Liver (tissue), 9 donors: Measurements from ENCODE around the gene TRAPPC2L. TPM values are rescaled to one million over a fixed set of nuclear protein-coding genes. Genes with fewer than 3 reads are reported as not detected.

ENCODE experiments used
- DNase-seq: peaks from one replicate; pipeline ENCODE4 v3.0.0-alpha.2; 2017; ENCODE audit warnings: low spot score
- H3K27ac ChIP-seq, 2 donors: one replicate each; pipeline ENCODE4 v1.7.0; 2013; ENCODE audit warnings: inconsistent platforms in 2 of 2, low read length in 2 of 2, control low read depth in 1 of 2, low read depth in 1 of 2, mild to moderate bottlenecking in 1 of 2
- H3K27me3 ChIP-seq, 4 donors: one replicate each; pipeline versions ENCODE4 v1.6.1 to v1.7.0; 2013; ENCODE audit warnings: low read length in 3 of 4, inconsistent platforms in 1 of 4, mild to moderate bottlenecking in 1 of 4, moderate library complexity in 1 of 4; ENCODE audit not compliant: control insufficient read depth in 4 of 4, insufficient read depth in 4 of 4
- H3K36me3 ChIP-seq, 4 donors: one replicate each; pipeline versions ENCODE4 v1.6.1 to v1.7.0; 2013; ENCODE audit warnings: low read length in 3 of 4, mild to moderate bottlenecking in 3 of 4, low read depth in 1 of 4, moderate library complexity in 1 of 4; ENCODE audit not compliant: control insufficient read depth in 4 of 4, insufficient read depth in 3 of 4
- H3K4me1 ChIP-seq, 4 donors: one replicate each; pipeline versions ENCODE4 v1.6.1 to v1.7.0; 2013; ENCODE audit warnings: low read length in 3 of 4, mild to moderate bottlenecking in 3 of 4, moderate library complexity in 1 of 4; ENCODE audit not compliant: control insufficient read depth in 4 of 4, insufficient read depth in 4 of 4
- H3K4me3 ChIP-seq, 3 donors: one replicate each; pipeline versions ENCODE4 v1.6.1 to v1.7.0; 2013; ENCODE audit warnings: low read length in 3 of 3, control low read depth in 1 of 3, low read depth in 1 of 3, mild to moderate bottlenecking in 1 of 3
- H3K9ac ChIP-seq, 2 donors: one replicate each; pipeline ENCODE4 v1.7.0; 2013; ENCODE audit warnings: low read length in 2 of 2, mild to moderate bottlenecking in 2 of 2, moderate library complexity in 2 of 2, control low read depth in 1 of 2, low read depth in 1 of 2
- H3K9me3 ChIP-seq, 4 donors: one replicate each; pipeline versions ENCODE4 v1.6.1 to v1.7.0; 2013; ENCODE audit warnings: low read length in 3 of 4; ENCODE audit not compliant: control insufficient read depth in 4 of 4
- ATF3 ChIP-seq: IDR thresholded peaks from 2 replicates; pipeline ENCODE4 v1.6.1; 2016; ENCODE audit warnings: antibody characterized with exemption
- EGR1 ChIP-seq, 2 donors: IDR thresholded peaks; 2 replicates each; pipeline ENCODE4 v1.6.1; 2016 to 2018; ENCODE audit warnings: antibody characterized with exemption in 2 of 2, low read depth in 2 of 2
- FOXA1 ChIP-seq: IDR thresholded peaks from 2 replicates; pipeline ENCODE4 v1.6.1; 2016; ENCODE audit warnings: antibody characterized with exemption
- FOXA2 ChIP-seq: IDR thresholded peaks from 2 replicates; pipeline ENCODE4 v1.6.1; 2016; ENCODE audit warnings: antibody characterized with exemption
- GABPA ChIP-seq, 2 donors: IDR thresholded peaks in 1 of 2; conservative IDR thresholded peaks in 1 of 2; 2 replicates each; pipeline ENCODE4 v1.6.1; 2016; ENCODE audit warnings: antibody characterized with exemption in 2 of 2, mild to moderate bottlenecking in 1 of 2, moderate library complexity in 1 of 2
- HNF4A ChIP-seq, 2 donors: conservative IDR thresholded peaks; 2 replicates each; pipeline ENCODE4 v1.6.1; 2016; ENCODE audit warnings: antibody characterized with exemption in 2 of 2, mild to moderate bottlenecking in 2 of 2
- HNF4G ChIP-seq: IDR thresholded peaks from 2 replicates; pipeline ENCODE4 v1.6.1; 2016; ENCODE audit warnings: antibody characterized with exemption
- JUND ChIP-seq, 2 donors: IDR thresholded peaks; 2 replicates each; pipeline ENCODE4 v1.6.1; 2016; ENCODE audit warnings: antibody characterized with exemption in 2 of 2
- MAX ChIP-seq: IDR thresholded peaks from 2 replicates; pipeline ENCODE4 v1.6.1; 2016; ENCODE audit warnings: antibody characterized with exemption
- NR2F2 ChIP-seq: IDR thresholded peaks from 2 replicates; pipeline ENCODE4 v1.6.1; 2016; ENCODE audit warnings: antibody characterized with exemption
- RAD21 ChIP-seq, 2 donors: IDR thresholded peaks; 2 replicates each; pipeline ENCODE4 v1.6.1; 2016; ENCODE audit warnings: antibody characterized with exemption in 2 of 2, mild to moderate bottlenecking in 2 of 2
- RXRA ChIP-seq, 2 donors: IDR thresholded peaks; 2 replicates each; pipeline ENCODE4 v1.6.1; 2017 to 2018; ENCODE audit warnings: antibody characterized with exemption in 2 of 2, mild to moderate bottlenecking in 1 of 2
- SP1 ChIP-seq: IDR thresholded peaks from 2 replicates; pipeline ENCODE4 v1.6.1; 2018; ENCODE audit warnings: antibody characterized with exemption, mild to moderate bottlenecking
- TAF1 ChIP-seq: conservative IDR thresholded peaks from 2 replicates; pipeline ENCODE4 v1.6.1; 2016; ENCODE audit warnings: antibody characterized with exemption, mild to moderate bottlenecking
- YY1 ChIP-seq: IDR thresholded peaks from 2 replicates; pipeline ENCODE4 v1.6.1; 2016; ENCODE audit warnings: antibody characterized with exemption, mild to moderate bottlenecking
- WGBS: extraction: QIAGEN DNeasy Blood & Tissue Kit; methylation state at CpG from one replicate; pipeline ENCODE4 v1.1.7; 2013; 5-methylcytosine and 5-hydroxymethylcytosine counted together
- polyA plus RNA-seq, 2 donors: library from polyadenylated mRNA; stranded (reverse) in 1 of 2; unstranded in 1 of 2; fragments of 200-250 nt in 1 of 2; fragments of >200 nt in 1 of 2; fragmentation: Nextera tagmentation in 1 of 2; extraction: Ambion mirVana in 1 of 2; gene quantifications; one replicate each; pipeline versions ENCODE4 v1.2.1 to v1.2.3, GENCODE V29; 2013 to 2015
- total RNA-seq, 2 donors: library from RNA; depleted of rRNA; stranded (reverse); fragments of >200 nt; gene quantifications; one replicate each; pipeline ENCODE4 v1.2.3, GENCODE V29; 2014
- TF ChIP-seq, protein P1 (sequence below): fragments of 150-350 bp; IDR thresholded peaks from 2 replicates; pipeline ENCODE4 v1.5.1; 2017; ENCODE audit warnings: improper control_type of control experiment, low read depth, low read length; ENCODE audit not compliant: missing input control
- TF ChIP-seq, protein P2 (sequence below): IDR thresholded peaks from 2 replicates; pipeline ENCODE4 v1.6.1; 2016; ENCODE audit warnings: antibody characterized with exemption, mild to moderate bottlenecking
- TF ChIP-seq, protein P3 (sequence below): IDR thresholded peaks from 2 replicates; pipeline ENCODE4 v1.6.1; 2016; ENCODE audit warnings: antibody characterized with exemption
- donor health status: healthy.
- donor health status: healthy.
- donor health status: healthy.
- donor health status: healthy.
- donor health status: healthy.

The TRAPPC2L gene
- total and polyA plus RNA-seq, 4 donors, result 16.3 to 59.4 (median 22.2) TPM

DNA sequence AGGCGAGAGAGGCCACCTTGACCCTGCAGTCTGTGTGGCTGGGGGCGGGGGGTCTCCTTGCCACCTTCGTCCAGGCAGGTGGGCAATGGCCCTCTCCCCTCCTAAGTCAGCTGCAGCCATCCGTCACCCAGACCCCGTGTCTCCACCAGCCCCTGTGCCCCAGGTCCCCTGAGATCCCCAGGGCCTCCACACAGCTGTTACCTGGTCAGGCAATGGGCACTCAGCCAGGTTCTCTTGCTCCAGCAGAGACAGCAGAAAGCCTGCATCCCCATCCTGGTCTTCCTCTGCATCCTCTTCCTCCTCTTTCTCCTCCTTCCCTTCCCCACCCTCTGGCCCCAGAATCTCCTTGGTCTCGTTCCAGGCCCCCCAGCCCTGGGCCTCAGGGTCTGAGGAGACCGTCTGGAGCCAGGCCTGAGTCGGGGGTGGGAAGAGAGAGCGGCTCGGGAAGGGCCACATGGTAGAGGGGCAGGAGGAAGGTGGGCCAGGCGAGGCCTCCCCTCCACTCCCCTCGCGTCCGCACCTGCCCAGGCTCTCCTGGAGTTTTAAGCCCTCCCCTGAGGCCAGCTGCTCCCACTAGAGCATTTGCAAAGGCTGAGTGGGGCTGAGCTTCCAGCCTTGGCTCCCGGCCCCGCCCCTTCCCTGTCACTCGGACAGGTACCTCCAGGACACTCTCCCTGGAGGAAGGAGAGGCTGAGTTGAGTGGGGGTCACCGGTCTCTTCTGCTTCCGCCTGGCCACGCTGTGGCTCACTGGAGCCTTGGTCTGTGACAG lies 9.4 kb downstream of the TRAPPC2L start, which contains the start of gene PABPN1L:
PABPN1L (minus strand) TSS at position 510 of the 770 bp plus-strand sequence; CDS start at position 456, 54 bp downstream.
- WGBS, result 81% methylated on average over 20 of the region's 20 CpGs

More for the DNA sequence above, 9.4 kb downstream of the TRAPPC2L start, which contains the start of gene PABPN1L:
- Histone ChIP-seq H3K4me1 (no peaks in the 10 kb centered on the region), H3K4me3 (no peak within 1 kb of the TSS), H3K27me3 (no peaks in the 10 kb centered on the region), H3K9ac (no peak within 1 kb of the TSS), H3K9me3 (no peaks in the 10 kb centered on the region), H3K27ac (no peak within 1 kb of the TSS), H3K36me3 (peaks cover 0 to 13% (median 3%) of the 10 kb centered on the region in 4 donors)
- no peak for TF ChIP-seq HNF4A (conservative IDR thresholded peaks at IDR 0.05)
- TF ChIP-seq GABPA (IDR thresholded peaks at IDR 0.05 in 1 of 2, conservative IDR thresholded peaks at IDR 0.05 in 1 of 2), result no peak
- TF ChIP-seq FOXA2, result no peak
- TF ChIP-seq RXRA (IDR thresholded peaks at IDR 0.05), result no peak
- no peak for TF ChIP-seq NR2F2
- no peak for TF ChIP-seq YY1
- TF ChIP-seq, protein P1, sequence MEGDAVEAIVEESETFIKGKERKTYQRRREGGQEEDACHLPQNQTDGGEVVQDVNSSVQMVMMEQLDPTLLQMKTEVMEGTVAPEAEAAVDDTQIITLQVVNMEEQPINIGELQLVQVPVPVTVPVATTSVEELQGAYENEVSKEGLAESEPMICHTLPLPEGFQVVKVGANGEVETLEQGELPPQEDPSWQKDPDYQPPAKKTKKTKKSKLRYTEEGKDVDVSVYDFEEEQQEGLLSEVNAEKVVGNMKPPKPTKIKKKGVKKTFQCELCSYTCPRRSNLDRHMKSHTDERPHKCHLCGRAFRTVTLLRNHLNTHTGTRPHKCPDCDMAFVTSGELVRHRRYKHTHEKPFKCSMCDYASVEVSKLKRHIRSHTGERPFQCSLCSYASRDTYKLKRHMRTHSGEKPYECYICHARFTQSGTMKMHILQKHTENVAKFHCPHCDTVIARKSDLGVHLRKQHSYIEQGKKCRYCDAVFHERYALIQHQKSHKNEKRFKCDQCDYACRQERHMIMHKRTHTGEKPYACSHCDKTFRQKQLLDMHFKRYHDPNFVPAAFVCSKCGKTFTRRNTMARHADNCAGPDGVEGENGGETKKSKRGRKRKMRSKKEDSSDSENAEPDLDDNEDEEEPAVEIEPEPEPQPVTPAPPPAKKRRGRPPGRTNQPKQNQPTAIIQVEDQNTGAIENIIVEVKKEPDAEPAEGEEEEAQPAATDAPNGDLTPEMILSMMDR, result no peak
- TF ChIP-seq, protein P2, sequence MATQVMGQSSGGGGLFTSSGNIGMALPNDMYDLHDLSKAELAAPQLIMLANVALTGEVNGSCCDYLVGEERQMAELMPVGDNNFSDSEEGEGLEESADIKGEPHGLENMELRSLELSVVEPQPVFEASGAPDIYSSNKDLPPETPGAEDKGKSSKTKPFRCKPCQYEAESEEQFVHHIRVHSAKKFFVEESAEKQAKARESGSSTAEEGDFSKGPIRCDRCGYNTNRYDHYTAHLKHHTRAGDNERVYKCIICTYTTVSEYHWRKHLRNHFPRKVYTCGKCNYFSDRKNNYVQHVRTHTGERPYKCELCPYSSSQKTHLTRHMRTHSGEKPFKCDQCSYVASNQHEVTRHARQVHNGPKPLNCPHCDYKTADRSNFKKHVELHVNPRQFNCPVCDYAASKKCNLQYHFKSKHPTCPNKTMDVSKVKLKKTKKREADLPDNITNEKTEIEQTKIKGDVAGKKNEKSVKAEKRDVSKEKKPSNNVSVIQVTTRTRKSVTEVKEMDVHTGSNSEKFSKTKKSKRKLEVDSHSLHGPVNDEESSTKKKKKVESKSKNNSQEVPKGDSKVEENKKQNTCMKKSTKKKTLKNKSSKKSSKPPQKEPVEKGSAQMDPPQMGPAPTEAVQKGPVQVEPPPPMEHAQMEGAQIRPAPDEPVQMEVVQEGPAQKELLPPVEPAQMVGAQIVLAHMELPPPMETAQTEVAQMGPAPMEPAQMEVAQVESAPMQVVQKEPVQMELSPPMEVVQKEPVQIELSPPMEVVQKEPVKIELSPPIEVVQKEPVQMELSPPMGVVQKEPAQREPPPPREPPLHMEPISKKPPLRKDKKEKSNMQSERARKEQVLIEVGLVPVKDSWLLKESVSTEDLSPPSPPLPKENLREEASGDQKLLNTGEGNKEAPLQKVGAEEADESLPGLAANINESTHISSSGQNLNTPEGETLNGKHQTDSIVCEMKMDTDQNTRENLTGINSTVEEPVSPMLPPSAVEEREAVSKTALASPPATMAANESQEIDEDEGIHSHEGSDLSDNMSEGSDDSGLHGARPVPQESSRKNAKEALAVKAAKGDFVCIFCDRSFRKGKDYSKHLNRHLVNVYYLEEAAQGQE, result no peak
- TF ChIP-seq MAX, result no peak
- no peak for TF ChIP-seq FOXA1
- no peak for TF ChIP-seq ATF3
- TF ChIP-seq JUND (IDR thresholded peaks at IDR 0.05), result no peak
- no peak for TF ChIP-seq TAF1
- TF ChIP-seq HNF4G, result no peak
- no peak for TF ChIP-seq EGR1 (IDR thresholded peaks at IDR 0.05; ENCODE audit: low read depth in 2 of 2)
- TF ChIP-seq RAD21 (IDR thresholded peaks at IDR 0.05), result no peak
- TF ChIP-seq, protein P3, sequence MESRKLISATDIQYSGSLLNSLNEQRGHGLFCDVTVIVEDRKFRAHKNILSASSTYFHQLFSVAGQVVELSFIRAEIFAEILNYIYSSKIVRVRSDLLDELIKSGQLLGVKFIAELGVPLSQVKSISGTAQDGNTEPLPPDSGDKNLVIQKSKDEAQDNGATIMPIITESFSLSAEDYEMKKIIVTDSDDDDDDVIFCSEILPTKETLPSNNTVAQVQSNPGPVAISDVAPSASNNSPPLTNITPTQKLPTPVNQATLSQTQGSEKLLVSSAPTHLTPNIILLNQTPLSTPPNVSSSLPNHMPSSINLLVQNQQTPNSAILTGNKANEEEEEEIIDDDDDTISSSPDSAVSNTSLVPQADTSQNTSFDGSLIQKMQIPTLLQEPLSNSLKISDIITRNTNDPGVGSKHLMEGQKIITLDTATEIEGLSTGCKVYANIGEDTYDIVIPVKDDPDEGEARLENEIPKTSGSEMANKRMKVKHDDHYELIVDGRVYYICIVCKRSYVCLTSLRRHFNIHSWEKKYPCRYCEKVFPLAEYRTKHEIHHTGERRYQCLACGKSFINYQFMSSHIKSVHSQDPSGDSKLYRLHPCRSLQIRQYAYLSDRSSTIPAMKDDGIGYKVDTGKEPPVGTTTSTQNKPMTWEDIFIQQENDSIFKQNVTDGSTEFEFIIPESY, result no peak
- no peak for TF ChIP-seq SP1
- no peak for DNase-seq
